T1000 (cell line): Measurements from ENCODE around the gene NBPF11.
"Not testable (repeated sequence)": the region's sequence is repeated elsewhere in the genome, so short reads cannot be mapped to it uniquely, and the experiment has no call there.

Experiments
- DNase-seq: peaks from one replicate; lab custom pipeline; 2025; ENCODE audit warnings: mixed read lengths; lab: John Stamatoyannopoulos, UW

The NBPF11 gene

GRCh38 chr1:148151911-148152656 is at the start of gene NBPF11:
Gene NBPF11, minus strand, starts transcription at chr1:148152281. Its CDS starts 25,278 bp downstream, at chr1:148127003.
- DNase-seq = peak; percentile 79

DNA sequence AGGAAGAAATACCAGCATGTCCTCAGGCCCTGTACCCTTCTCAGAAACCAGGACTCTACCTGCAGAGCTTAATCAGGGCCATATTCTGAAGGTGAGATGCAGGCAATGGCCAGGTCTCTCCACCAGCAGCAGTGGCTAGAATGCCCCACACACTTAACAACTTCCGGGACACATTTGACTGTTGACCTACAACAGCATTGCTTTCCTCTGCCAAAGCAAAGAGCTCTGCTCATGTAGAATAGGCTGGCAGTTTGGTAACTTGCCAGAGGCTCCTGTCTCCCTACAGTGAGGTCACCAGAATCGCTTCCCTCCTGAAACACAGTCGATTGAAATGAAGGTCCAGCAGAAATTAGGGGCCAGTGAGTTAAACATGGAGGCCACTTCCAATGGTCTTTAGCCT is 45.3 kb upstream of the NBPF11 start:
- not testable (repeated sequence) for DNase-seq

DNA sequence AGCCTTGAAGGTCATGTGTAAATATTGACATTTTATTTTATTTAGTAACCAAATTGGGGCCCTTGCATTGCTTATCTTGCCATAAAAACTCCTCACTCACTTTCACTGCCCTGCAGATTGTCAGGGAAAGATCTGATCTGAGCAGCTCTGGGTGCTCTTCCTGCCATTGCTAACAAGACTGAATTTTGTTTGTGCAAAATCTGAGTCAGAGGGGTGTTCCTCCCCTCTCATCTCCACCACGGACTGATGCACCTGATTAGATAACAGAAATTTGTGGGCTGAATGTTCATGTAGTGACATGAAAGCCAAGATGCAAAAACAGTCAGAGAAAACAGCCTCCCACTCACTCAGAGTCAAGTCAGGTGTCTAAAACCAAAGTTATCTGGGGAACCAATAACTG is 44.9 kb upstream of the NBPF11 start:
- DNase-seq = not testable (repeated sequence)

- not testable (repeated sequence) for DNase-seq
Observed at GRCh38 chr1:148195115-148195514, 43.0 kb upstream of the NBPF11 start.

GRCh38 chr1:148188768-148189167 is 36.7 kb upstream of the NBPF11 start:
- not testable (repeated sequence) for DNase-seq

GRCh38 chr1:148178682-148179081 is 26.6 kb upstream of the NBPF11 start:
- DNase-seq = not testable (repeated sequence)

- not testable (repeated sequence) for DNase-seq
Observed at GRCh38 chr1:148175414-148175813, 23.3 kb upstream of the NBPF11 start.

GRCh38 chr1:148171995-148172394 is 19.9 kb upstream of the NBPF11 start:
- not testable (repeated sequence) for DNase-seq

DNA sequence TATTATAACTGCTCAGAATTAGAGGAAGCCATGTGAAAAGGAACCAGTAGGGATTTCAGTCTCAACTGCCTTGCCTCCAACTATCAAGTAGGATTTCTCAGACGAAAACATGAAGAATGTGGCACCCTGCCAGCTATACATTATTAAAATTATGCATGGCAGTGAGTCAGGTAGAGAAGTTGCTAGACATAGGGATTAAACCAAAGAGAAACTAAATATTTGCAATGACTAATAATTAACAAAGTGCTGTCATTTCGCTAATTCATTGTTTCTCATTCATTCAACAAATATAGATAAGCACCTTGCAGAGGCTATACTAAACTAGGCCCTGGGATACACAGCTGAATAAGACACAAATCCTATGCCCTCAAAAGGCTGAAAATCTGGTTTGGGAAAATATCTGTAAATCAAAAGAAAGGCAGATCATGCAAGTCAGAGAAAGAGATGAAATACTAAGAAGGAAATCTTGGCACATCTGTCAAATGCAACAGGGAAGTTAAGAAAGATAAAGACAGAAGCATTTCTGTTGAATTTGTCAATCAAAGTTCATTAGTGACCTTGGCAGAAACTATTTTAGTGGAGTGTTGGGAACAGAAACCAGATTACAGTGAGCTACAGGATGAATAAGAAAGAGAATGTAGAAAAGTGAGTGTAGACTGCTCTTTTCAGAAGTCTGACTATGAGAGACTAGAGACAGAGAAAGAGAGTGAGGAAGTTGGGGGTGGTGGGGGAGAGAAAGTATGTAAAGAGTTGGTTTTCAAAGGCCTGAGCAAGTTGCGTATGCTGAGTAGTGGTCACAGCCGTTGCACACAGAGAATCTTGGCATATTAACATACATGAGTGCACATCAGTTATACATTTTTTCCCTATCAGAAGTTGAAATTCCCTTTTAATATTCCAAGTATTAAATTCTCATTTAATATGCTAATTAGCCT is 14.7 kb upstream of the NBPF11 start:
- no peak for DNase-seq

GRCh38 chr1:148162363-148162762 is 10.3 kb upstream of the NBPF11 start:
- DNase-seq = no peak

DNA sequence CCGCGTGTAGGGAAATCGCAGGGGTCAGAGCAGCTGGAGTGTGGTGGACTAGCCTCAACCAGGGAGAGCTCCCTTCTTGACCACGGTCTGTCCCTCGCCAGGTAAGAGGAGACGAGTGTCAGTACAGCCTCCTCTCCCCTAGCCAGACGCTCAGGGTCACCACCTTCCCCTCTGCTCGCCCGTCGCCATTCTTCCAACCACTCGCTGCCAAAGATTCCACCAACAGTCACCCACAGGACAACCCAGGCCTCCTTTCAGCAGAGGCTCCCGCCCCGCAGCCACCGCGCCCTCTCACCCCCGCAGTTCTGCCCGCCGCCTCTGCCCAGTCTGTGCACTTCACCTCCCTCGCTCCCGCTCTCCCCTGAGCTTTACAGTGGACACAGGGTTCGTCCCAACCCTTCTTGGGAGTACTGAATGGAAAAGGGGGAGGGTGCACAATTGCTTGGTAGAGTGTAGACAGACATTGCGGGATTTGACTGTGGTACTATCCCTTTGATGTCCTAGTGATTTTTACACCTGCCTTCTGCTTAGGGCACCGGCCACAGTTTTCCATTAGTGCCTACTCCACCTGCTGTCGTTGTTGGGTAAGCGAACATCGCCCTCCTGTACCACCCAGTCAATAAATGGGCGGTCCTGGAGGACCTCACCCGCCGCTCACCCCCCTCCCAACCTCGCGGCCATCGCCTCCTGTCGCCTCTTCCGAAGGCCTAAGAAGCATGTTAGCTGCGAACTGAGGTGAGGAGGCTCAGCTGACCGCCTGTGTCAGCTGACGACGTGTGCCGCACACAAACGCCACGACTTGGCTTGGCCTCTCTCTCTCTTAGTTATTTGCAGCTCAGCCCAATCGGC is 9.2 kb upstream of the NBPF11 start:
- DNase-seq = no peak

GRCh38 chr1:148160343-148161052 is 8.4 kb upstream of the NBPF11 start:
- no peak for DNase-seq

DNA sequence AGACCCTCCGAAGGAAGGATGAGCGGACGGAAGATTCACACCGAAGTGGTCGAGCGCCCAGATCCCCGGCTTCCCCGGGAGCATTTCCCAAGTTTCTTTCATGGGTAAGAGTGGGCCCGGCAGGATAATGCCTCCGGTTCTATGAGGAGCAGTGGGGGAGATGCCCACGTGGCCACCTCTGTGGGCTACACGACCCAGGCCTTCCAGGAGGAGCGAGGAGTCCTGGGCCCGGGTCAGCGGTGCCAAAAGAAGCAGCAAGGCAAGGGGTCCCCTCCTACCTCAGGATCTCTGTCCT is 7.9 kb upstream of the NBPF11 start:
- DNase-seq = no peak

GRCh38 chr1:148158341-148159003 is 6.4 kb upstream of the NBPF11 start:
- no peak for DNase-seq

GRCh38 chr1:148157803-148158202 is 5.7 kb upstream of the NBPF11 start:
- DNase-seq = not testable (repeated sequence)

GRCh38 chr1:148155494-148156275 is 3.6 kb upstream of the NBPF11 start:
- not testable (repeated sequence) for DNase-seq

- DNase-seq = not testable (repeated sequence)
Observed at GRCh38 chr1:148152795-148153194, 714 bp upstream of the NBPF11 start.

GRCh38 chr1:148151371-148151819 is 686 bp downstream of the NBPF11 start:
- DNase-seq = not testable (repeated sequence)

DNA sequence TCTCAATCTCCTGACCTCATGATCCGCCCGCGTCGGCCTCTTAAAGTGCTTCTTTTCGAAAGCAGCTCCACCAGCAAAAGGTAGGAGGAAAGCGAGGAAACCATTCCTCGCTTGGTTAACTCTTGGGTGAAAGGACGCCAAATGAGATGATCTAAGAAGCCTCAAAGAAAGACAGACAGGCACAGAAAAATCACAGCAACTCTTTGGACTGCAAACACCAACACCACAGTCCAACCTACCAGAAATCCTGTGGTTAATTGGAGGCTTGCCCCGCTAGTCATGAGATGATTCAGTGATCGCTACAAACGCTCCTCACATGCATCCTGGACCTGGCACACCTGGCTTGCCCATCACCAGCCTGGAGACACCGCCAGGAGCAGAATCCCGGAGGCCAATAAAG is 1.1 kb downstream of the NBPF11 start:
- not testable (repeated sequence) for DNase-seq

GRCh38 chr1:148150014-148150413 is 2.1 kb downstream of the NBPF11 start:
- not testable (repeated sequence) for DNase-seq
